Stimulated activated CD8-positive, alpha-beta memory T cell treated with anti-CD3 and anti-CD28 coated beads, Interleukin-2, amount 100 ng/mL, for 48 hours (primary cell): ENCODE measurements around the gene RANBP1.
"Not testable (repeated sequence)": the region's sequence is repeated elsewhere in the genome, so short reads cannot be mapped to it uniquely, and the experiment has no call there.

Source experiments
- DNase-seq, 2 donors: peaks; one replicate each; pipeline ENCODE4 v3.0.0-alpha.2; 2020; ENCODE audit warnings: low read depth in 2 of 2

Gene RANBP1

DNA sequence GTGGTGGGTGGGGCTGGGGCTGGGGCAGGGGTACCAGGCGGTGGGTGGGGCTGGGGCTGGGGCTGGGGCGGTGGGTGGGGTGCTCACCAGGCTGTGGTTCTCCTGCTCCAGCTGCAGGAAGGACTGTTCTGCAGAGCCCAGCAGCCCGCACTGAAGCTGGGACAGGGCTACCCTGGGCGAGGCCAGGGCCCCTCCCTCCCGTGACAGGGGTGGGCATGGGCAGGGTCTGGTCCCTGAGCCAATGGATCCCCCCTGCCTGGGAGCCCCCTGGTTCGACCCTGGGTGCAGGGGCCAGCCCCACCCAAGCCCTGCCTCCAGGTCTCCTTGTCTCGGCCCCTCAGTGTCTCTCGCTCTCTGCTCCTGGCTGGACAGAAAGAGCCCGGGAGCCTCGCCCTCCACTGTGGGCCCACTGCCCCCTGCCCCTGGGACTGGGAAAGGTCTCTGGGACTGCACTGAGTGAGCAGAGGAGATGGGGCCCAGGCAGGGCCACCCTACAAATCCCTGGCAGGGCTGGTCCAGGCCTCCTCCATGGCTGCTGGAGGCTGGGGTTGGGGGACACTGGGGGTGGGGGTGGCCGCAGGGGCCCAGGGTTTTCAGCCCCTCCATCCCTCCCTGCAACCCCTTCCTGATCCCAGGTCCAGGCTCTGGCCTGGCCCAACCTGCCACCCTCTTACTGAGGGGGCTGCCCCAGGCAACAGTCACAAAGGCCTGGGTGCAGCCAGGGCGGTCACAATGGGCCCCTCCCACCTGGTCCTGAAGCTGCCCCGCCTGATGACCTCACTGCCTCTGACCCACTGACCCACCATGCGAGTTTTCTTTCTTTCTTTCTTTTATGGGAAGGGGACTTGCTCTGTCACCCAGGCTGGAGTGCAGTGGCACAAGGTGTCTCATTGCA is 34.7 kb downstream of the RANBP1 start, which contains the start of gene CCDC188:
Gene CCDC188, minus strand, starts transcription at position 675 of the 895 bp plus-strand sequence. Its CDS starts 69 bp downstream, at position 606.
- no peak for DNase-seq

DNA sequence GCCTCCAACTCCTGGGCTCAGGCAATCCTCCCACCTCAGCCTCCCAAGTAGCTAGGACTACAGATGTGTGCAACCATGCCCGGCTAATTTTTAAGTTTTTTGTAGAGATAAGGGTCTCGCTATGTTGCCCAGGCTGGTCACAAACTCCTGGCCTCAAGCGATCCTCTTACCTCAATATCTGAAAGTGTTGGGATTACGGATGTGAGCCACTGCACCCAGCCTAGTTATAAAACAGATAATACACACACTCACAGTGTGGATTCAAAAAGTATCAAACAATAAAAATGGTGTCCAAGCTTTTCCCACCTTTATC is 35.3 kb downstream of the RANBP1 start:
- no peak for DNase-seq

DNA sequence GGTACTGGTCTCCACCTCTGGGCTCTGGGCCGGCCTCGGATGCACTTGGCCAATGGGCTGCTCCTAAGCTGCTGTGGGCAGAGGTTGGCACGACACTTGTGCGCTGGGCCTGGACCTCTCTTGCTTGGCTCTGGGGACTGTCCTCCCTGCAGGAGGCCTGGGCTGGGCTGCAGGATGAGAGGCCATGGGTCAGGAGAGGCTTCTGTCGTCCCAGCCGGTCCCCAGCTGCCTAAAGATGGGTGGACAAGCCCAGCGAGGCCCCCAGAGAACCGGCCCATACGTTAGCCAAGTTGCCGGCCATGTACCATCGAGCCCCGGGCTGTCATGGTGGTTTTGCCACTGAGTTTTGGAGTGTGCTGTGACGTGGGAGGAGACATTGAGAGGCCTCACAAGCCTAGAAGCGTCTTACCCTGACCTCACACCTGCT is 36.6 kb downstream of the RANBP1 start:
- no peak for DNase-seq

DNA sequence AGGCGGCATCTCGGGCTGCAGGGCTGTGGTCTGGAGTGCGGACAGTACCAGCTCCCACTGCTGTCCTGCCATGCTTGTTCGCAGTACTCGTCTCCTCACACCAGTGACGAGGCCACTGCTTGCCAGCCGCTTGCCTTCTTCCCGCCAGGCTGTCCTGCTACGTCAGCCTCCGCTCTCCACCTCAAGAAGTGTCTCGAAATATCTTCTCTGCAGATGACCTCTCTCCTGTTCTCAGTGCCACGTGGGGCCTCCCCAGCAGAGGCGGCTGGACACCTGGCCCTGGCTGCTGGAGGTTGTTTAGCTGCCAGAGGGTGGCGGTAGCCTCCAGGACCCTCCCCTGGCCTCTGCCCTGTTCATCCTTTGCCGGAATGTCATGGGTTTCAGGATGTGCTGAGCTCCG is 38.0 kb downstream of the RANBP1 start:
- no peak for DNase-seq

DNA sequence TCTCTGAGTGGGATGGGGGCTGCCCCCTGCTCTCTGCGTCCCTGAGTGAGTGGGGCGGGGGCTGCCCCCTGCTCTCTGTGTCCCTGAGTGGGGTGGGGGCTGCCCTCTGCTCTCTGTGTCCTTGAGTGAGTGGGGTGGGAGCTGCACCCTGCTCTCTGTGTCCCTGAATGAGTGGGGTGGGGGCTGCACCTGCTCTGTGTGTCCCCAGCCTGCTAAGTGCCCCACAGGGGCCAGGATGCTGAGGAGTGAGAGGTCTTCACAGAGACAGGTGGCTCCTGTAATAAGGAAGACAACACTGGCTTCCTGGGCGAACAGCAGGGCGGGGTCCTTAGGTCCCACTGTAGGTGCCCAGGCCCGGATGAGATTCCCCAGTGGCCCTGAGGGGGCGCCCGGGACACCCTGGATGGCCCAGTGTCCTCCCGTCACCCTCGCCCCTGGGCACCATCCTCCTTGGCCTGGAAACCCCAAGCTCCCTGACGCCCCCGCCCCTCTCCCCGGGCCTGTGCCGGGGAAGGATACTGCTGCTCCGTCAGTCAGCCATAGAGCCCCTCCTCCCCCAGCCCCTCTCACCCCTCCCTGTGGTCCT is 38.8 kb downstream of the RANBP1 start:
- DNase-seq, result no peak

DNA sequence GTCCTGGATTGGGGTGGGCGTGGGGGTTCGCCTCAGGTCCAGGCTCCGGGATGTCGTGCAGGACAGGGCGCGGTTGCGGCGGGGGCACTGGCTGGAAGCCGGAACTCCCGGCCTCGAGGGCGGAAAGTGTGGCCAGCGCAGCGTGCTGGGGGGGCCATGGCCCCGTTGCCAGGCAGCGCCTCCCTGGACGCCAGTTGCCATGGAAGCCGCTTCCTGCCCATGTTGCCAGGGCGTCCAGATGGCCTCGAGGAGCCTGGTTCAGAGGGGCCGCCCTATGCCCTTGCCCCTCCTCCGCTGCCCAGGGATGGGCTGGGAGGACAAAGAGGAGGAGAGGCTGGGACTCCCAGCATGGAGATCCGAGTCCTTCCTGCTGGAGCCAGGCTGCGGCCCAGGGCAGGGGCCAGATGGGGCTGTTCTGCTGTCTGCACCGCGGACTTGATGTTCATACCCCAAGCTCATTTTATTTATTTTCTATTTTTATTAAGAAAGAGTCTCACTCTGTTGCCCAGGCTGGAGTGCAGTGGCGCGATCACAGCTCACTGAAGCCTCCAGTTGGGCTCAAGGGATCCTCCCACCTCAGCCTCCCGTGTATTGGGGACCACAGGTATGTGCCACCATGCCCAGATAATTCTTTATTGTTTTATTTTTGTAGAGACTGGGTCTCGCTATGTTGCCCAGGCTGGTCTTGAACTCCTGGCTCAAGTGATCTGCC is 39.6 kb downstream of the RANBP1 start:
- DNase-seq, result no peak

DNA sequence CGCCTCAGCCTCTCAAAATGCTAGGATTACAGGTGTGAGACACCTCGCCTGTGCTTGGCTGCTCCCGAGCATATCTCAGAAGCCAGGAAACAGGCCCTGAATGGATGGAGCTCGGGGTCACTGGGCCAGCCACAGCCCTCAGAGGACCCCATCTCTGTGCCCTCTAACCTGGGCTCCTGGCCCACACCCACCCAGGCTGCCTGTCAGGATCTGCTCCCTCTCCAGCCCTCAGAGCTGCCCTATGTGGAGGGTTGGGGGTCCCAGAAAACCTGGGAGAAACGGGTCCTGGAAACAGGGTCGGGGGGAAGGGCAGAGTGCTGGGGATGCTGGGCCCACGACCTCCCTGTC is 40.1 kb downstream of the RANBP1 start:
- no peak for DNase-seq

DNA sequence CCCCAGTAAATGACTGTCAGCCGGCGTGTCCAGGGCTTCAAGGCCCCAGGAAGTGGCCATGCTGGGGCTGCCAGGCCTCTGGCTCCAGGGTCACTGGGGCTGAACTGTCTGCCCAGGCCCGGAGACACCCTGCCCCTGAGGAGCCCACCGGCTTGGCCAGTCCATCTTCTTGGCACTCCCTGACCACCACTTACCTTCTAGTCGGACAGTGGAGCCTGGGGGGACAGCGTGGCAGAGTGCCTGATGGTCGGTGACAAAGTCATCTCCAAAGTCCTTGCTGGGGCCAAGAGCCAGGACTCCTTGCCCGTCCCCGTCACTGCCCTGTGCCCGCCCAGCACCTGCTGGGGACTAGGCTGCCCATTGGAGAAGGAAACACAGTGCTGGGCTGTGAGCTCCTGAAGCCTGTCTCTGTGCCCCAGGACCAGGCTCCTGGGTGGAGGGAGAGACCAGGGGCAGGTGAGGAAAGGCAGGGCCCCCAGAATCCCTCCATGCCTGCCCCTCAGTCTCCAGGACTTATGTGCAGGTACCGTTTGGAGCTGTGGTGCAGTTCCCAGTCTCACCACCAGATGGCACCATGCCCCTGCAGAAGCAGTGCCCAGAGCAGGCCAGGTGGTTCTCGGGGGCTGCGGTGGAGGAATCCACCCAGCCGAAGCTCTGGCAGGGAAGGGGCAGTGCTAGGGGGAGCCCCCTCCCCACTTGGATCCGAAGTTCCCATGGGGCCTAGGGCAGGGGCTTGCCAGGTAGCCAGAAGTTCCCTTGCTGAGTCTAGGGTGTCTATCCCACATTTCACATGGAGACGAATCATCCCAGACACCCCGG is 40.9 kb downstream of the RANBP1 start:
- peak; percentile 70 to 89 for DNase-seq

DNA sequence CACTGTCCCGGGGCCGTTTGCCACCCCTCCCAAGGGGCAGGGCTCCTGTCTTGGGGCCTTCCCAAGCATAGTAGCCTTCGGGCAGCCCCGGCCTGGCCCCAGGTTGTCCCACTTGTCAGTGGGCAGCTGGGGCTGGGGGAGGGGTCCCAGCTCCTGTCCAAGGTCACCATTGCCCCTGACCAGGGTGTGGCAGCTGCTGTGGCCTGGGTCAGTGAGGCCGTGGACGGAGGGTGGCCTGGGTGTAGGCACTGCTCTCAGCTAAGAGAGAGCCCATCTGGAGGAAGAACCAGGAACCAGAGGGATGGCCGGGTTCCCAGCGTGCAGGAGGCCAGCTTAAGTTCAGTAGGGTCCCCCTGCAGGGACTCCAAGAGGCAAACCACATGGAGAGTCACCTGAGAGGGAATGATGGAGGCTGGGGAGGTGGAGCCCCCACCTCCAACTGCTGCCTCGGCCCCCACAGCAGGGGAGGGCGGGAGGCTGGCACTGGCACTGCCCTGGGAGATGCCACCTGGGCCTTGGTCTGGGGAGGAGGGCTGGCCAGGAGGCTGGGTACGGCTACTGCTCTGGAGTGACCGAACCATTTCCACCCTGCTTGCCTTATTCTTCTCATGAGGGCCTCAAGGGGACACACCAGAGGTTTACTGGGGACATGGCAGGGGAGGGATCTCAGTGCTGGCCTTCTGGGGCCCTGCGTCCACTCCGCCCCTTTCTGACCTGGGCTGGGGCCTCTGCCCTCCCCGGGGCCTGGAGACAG is 41.7 kb downstream of the RANBP1 start:
- DNase-seq, result no peak

DNA sequence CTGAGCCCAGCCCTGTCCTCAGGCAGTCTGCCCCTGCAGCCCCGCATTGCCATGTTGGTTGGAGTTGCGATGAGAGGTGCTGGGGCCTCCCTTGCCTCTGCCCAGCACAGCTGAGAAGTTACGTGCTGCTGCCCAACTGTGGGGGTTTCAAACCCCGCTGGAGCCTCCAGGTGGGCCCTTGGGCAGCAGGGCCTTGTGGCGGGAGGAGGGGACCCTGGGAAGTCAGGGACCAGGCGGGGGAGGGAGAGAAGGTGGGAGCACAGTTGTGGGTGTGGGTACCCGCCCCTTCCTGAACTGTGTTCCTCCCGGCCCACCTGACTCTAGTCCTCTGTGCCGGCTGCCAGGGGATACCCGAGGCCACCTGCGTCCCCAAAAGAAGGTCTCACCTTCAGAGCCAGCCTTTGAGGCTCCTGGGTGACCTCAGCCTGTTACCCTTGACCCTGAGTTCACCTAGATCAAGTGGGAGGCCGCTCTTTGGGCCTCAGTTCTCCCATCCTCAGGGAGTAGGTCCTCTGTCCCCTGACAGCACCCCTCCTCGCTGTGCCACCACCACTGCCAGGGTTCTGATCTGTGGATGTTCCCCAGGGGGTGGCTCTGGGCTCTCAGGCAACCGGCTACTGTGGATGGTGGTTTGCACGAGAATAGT is 42.6 kb downstream of the RANBP1 start:
- no peak for DNase-seq

DNA sequence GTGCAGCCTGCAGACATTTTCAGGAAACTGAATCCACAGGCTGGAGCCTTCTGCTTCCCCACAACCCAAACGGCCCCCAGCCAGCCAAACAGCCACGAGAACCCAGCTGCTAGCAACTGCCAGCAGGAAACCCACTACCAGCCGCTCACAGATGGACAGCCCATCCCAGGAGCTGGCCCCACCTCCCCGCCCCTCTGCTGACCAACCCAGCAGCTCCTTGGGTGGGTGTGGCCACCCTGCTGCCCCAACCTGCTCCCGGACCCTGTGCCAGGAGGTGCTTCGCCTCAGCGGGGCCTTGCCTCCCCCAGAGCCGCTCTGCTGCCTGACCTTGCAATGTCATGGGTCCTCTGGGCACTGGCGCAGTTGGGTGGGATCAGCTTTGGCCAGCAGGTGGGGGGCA is 43.2 kb downstream of the RANBP1 start:
- no peak for DNase-seq

DNA sequence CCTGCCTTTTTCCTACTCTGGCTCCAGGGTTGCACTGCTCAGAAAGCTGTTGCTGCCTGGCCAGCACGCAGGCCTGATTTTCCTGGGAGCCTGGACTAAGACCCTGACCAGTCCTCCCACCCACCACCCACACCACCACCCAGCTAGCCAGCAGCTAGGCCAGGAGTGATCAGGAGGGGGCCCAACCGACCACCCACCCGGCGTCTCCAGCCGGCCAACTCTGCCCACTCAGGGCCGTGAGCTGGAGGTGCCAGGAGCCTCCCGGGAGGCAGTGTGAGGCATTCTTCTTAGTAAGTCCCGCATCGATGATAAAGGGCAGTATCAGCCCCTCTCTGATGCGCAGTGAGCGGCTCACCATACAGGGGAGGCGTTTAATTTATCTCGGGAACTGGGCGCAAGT is 43.6 kb downstream of the RANBP1 start:
- not testable (repeated sequence) for DNase-seq

DNA sequence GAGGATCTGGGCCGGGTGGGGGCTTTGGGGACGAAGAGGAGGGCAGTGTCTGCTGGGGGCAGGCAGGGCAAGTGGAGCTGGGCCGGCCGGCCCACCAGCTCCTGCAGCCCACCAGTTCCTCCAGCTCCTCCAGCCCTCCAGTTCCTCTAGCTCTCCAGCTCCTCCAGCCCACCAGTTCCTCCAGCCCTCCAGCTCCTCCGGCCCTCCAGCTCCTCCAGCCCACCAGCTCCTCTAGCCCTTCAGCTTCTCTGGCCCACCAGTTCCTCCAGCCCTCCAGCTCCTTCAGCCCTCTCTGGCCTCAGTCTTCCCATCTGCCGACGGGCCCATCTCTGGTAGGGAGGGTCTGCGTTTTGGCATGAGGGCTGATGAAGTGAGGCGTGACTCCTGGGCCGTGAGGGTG is 44.1 kb downstream of the RANBP1 start:
- DNase-seq, result no peak

DNA sequence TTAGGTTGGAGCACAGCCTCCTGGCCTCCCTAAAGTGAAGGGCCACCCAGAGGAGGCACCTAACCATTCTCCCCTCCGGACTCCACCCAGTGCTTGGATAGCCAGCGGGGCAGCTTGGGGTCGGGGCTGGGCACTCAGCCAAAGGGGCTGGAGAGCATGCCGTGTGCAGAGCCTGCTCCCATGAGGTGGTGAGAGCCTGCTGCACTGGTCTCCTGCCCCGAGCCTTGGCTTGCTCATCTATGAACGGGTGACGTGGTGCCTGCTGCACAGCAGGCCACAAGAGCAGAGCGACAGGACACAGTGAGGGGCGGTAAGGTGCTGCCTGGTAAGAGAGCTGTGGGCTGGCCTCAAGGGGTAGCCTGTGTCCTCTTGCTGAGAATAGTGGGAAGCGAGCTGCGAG is 49.0 kb downstream of the RANBP1 start:
- DNase-seq, result no peak

DNA sequence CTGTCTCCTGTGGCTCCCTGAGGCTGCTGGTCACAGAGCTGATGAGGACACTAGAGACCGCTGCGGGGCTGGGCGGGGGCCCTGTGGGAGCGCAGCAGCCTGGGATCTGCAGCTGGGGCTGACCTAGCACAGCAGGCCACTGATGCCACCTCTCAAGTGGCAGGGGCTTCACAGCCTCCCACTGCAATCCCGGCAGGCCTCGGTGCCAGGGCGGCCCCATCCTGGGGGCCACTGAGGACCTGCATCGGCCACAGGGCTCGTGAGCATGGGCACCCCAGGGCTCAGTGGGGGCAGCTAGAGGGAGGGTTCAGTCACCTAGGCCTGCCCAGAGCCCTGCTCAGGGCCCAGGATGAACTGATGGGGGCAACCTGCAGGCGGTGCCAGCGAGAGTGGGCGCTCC is 49.5 kb downstream of the RANBP1 start:
- DNase-seq, result no peak

DNA sequence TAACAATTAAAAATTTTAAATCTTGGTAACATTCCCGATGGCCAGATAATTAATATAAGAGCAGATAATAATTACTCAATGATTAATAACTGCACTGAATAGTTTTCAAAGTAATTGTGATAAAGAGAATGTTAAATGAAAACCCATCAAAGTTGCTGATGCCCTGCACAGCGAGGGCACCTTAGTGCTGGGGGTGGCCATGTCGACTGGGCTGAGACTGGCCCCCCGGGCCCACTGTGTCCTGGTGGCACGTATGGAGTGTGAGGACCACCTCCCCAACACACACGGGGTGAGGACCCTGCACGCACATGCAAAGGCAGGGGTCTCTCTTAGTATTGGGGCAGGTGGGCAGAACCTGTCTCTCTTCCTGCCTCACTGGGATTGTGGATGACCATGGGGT is 50.0 kb downstream of the RANBP1 start:
- no peak for DNase-seq

DNA sequence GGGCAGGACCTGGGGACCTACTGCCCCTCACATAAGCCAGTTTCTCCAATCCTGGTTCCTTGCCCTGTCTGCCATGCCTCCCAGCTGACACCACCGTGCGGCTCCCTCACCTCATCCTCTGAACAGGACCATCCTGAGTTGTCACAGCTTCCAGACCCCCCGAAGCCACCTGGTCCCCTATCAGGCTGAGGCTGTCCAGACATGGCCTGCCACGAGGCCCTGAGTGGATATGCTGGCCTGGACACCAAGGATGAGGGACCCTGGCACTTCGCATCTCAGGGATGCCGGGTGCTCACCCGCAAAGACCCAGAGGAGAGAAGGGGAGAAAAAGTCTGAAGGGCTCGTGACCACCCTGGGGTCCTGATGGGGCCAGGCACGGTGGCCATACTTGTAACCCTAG is 50.8 kb downstream of the RANBP1 start:
- DNase-seq, result no peak

DNA sequence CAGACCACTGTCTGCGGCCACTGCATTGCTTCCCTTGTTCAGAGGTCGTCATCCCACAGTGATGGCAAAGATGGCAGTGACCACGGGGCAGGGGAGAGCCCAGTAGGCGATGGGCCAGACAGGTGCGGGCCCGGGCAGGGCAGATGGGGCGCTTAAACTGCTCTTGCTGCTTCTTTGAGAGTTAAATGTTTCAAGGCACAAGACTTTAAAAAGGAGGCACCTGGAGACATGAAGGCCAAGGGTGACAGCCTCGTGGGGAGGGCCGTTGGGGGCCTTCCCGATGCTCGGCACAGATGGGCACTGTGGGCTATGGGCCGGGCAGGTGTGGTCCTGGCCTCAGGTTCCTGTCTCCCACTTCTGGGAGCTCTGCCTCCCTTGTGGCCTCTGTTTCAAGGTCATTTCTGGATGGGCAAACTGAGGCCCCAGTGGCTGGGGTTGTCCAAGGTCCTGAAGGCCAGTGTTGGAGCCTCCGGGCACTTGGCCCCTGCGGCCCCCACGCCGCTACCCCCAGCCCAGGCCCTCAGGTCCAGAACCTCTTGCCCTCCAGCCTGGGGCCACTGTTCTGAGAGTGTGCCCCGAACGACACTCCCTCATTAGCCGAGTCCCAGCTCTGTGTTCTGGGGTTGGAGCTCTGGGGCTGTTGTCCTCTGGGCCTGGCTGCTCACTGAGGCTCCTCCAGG is 51.9 kb downstream of the RANBP1 start:
- DNase-seq, result no peak

DNA sequence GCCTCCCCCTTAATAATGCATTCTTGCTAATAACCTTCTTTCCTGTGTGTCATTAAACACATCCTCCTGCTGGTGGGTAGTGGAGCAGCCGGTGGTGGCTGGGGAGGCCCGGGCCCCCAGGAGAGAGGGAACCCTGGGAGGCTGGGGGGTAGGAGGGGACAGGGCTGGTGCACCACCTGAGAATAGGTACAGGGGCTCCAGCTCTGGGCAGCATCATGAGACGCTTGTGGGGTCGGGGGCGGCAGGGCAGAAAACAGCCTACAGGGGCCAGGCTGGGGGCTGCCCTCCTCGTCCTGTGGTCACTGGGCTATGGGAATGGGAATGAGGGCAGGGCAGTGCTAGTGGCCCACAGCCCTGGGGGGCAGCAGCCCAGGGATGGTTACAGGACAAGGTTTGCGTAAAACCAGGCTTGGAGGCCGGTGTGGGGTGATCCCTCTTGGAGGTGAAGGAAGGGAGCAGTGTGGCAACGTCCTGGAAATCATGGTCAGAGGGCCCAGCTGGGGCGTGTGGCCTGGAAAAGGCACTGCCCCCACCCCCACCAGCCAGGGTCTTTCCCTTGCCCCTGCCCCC is 53.4 kb downstream of the RANBP1 start:
- DNase-seq, result no peak

DNA sequence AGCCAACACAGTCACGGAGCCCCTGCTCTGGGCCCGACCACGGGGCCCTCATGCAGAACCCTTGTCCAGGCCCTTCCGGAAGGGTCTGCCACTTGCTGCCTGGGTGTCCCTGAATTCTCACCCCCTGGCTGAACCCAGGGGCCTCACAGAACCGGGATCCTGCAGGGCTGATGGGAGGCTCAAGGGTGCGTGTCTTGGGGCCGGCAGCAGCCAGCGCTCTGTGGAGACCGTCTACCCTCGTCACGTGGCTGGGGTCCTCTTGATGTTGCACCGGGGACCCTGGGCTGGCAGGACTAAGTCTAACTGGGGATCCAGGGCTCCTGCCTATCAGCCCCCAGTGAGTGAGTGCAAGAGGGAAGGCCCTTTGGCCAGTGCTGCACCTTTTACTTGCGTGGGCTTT is 54.3 kb downstream of the RANBP1 start:
- no peak for DNase-seq
